ENCODE measurements around the gene MSX2.
"Not testable (repeated sequence)": the region's sequence is repeated elsewhere in the genome, so short reads cannot be mapped to it uniquely, and the experiment has no call there.

Gene MSX2

GRCh38 chr5:174733836-174734235, 9.5 kb downstream of the MSX2 start:
- no peak for DNase-seq (ENCODE audit: low read depth)

GRCh38 chr5:174734571-174735497, 10.5 kb downstream of the MSX2 start:
- no peak for DNase-seq (ENCODE audit: low read depth)

- no peak for DNase-seq (ENCODE audit: low read depth)
Measured at GRCh38 chr5:174735498-174736330, 11.3 kb downstream of the MSX2 start.

GRCh38 chr5:174736331-174736721, 11.9 kb downstream of the MSX2 start:
- DNase-seq (ENCODE audit: low read depth): no peak

- no peak for DNase-seq (ENCODE audit: low read depth)
Measured at GRCh38 chr5:174736777-174737176, 12.4 kb downstream of the MSX2 start.

GRCh38 chr5:174737330-174737729, 12.9 kb downstream of the MSX2 start:
- DNase-seq (ENCODE audit: low read depth): no peak

- no peak for DNase-seq (ENCODE audit: low read depth)
Measured at GRCh38 chr5:174741352-174741751, 17.0 kb downstream of the MSX2 start.

- DNase-seq (ENCODE audit: low read depth): no peak
Measured at GRCh38 chr5:174744896-174745295, 20.5 kb downstream of the MSX2 start.

- DNase-seq (ENCODE audit: low read depth): no peak
Measured at GRCh38 chr5:174745590-174746103, 21.3 kb downstream of the MSX2 start.

- DNase-seq (ENCODE audit: low read depth): no peak
Measured at GRCh38 chr5:174750711-174751110, 26.3 kb downstream of the MSX2 start.

GRCh38 chr5:174751154-174752000, 27.0 kb downstream of the MSX2 start:
- no peak for DNase-seq (ENCODE audit: low read depth)

- DNase-seq (ENCODE audit: low read depth): no peak
Measured at GRCh38 chr5:174752121-174752520, 27.7 kb downstream of the MSX2 start.

GRCh38 chr5:174755106-174755505, 30.7 kb downstream of the MSX2 start:
- no peak for DNase-seq (ENCODE audit: low read depth)

GRCh38 chr5:174759091-174759490, 34.7 kb downstream of the MSX2 start:
- no peak for DNase-seq (ENCODE audit: low read depth)

GRCh38 chr5:174760721-174761120, 36.3 kb downstream of the MSX2 start:
- DNase-seq (ENCODE audit: low read depth): no peak

- DNase-seq (ENCODE audit: low read depth): not testable (repeated sequence)
Measured at GRCh38 chr5:174761341-174761740, 37.0 kb downstream of the MSX2 start.

- no peak for DNase-seq (ENCODE audit: low read depth)
Measured at GRCh38 chr5:174764309-174764708, 39.9 kb downstream of the MSX2 start.

GRCh38 chr5:174765540-174765939, 41.2 kb downstream of the MSX2 start:
- no peak for DNase-seq (ENCODE audit: low read depth)

- DNase-seq (ENCODE audit: low read depth): no peak
Measured at GRCh38 chr5:174767670-174768069, 43.3 kb downstream of the MSX2 start.

GRCh38 chr5:174769005-174769404, 44.6 kb downstream of the MSX2 start:
- DNase-seq (ENCODE audit: low read depth): no peak

GRCh38 chr5:174773371-174773770, 49.0 kb downstream of the MSX2 start:
- DNase-seq (ENCODE audit: low read depth): no peak

GRCh38 chr5:174775081-174775480, 50.7 kb downstream of the MSX2 start:
- no peak for DNase-seq (ENCODE audit: low read depth)

All from activated gamma-delta T cell treated with anti-CD3 and anti-CD28 coated beads, Interleukin-2, amount 50 U/mL, for 16 hours (primary cell).